ENCODE results near the gene PRPS1L1.

Gene PRPS1L1

GRCh38 chr7:18038382-18038781 lies 10.7 kb upstream of the PRPS1L1 start:
- H3K4me3 ChIP-seq (replicated peaks; ENCODE audit: low read depth, low read length): no peak overlapping the region
- no peak for DNase-seq (ENCODE audit: low read depth)
- TF ChIP-seq CTCF (IDR thresholded peaks at IDR 0.05; ENCODE audit: low read length, missing control alignments): no peak

DNA sequence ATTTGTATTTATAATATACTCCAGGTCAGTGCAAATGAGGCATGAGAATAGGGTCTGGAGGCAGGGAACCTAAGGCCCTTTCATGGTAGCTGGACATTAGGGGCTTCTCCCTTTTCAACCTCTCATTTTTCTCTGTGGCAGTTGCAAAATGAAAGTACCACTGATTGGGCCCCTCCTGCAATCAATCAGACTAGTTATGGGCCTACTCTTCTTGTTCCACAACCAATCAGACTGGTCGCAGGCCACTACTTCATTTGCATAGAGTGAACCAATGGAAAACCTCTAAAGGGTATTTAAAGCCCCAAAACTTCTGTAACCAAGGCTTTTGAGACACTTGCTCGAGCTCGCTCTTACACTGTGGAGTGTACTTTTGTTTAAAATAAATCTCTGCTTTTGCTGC lies 10.0 kb upstream of the PRPS1L1 start:
- TF ChIP-seq CTCF (IDR thresholded peaks at IDR 0.05; ENCODE audit: low read length, missing control alignments): no peak
- no peak overlapping the region for H3K4me3 ChIP-seq (replicated peaks; ENCODE audit: low read depth, low read length)
- DNase-seq (ENCODE audit: low read depth): no peak

- no peak for DNase-seq (ENCODE audit: low read depth)
- no peak for TF ChIP-seq CTCF (IDR thresholded peaks at IDR 0.05; ENCODE audit: low read length, missing control alignments)
- no peak overlapping the region for H3K4me3 ChIP-seq (replicated peaks; ENCODE audit: low read depth, low read length)
Observed at GRCh38 chr7:18036783-18037182, 9.1 kb upstream of the PRPS1L1 start.

DNA sequence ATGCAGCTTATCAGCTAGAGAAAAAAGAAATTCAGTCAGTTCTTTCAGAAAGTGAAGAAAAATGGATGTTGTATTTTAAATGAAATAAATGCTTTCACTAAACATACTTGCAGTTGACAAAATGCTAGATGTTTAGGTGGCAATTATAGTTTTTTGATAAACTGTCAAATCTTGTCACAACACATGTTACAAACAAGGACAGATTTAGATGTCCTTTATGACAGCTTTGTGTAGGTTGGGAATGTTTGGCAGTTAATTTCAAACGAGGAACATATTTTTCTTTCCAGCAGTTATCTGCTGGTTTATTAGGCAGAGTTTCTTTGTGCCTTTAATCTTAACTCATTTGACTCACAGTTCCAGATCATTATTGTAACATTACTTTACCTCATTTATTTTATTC lies 3.1 kb upstream of the PRPS1L1 start:
- no peak for DNase-seq (ENCODE audit: low read depth)
- TF ChIP-seq CTCF (IDR thresholded peaks at IDR 0.05; ENCODE audit: low read length, missing control alignments): no peak
- H3K4me3 ChIP-seq (replicated peaks; ENCODE audit: low read depth, low read length): no peak overlapping the region

GRCh38 chr7:18020138-18020715 lies 7.4 kb downstream of the PRPS1L1 start:
- DNase-seq (ENCODE audit: low read depth): peak; percentile 66
- no peak for TF ChIP-seq CTCF (IDR thresholded peaks at IDR 0.05; ENCODE audit: low read length, missing control alignments)
- H3K4me3 ChIP-seq (replicated peaks; ENCODE audit: low read depth, low read length): no peak overlapping the region

- DNase-seq (ENCODE audit: low read depth): peak; percentile 89
- H3K4me3 ChIP-seq (replicated peaks; ENCODE audit: low read depth, low read length): no peak overlapping the region
- no peak for TF ChIP-seq CTCF (IDR thresholded peaks at IDR 0.05; ENCODE audit: low read length, missing control alignments)
Observed at GRCh38 chr7:18019555-18019954, 8.1 kb downstream of the PRPS1L1 start.
